Measurements from ENCODE around the gene OXGR1. TPM values are rescaled to one million over a fixed set of nuclear protein-coding genes. Genes with fewer than 3 reads are reported as not detected.
A peak's percentile ranks its signal among the peaks of the same experiment; 100 is the strongest.

Gene OXGR1
- total and polyA plus RNA-seq, 2 of the 4 experiments (the other 2 are of a cell fraction): not detected

DNA sequence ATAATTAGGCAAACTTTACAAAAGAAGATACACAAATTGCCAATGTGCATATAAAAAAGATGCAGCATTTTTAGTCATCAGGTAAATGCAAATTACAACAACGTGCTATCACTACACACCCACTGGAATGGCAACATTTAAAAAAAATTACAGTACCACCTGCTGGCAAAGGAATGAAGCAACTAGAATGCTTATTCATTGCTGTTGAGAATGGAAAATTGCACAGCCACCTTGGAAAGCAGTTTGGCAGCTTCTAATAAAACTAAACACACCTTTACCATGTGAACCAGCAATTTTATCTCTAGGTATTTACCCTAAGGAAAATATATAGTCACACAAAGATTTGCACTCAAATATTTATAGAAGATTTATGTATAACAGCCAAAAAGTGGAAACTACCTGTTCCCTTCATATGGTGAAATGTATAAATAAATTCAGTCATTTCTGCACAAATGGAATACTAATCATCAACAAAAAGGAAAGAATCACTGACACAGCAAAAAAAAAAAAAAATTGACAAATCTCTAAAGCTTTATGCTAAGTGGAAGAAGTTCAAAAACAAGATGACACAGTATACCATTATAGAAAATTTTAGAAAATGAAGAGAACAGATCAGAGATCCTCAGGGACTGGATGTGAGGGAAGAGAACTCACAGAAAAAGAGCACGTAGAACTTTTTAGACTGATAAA, 30.3 kb downstream of the OXGR1 start:
- in situ Hi-C loops (cut with MboI; ENCODE audit: low sequenced_read_pairs): no loop called here
- Histone ChIP-seq H4K5ac (ENCODE audit: low read depth, low read length) (no peak overlapping the region), H3K79me1 (ENCODE audit: low read depth in 1 of 2, low read length in 2 of 2) (no peaks in the 10 kb centered on the region), H2BK20ac (ENCODE audit: low read depth, low read length) (no peak overlapping the region), H2BK120ac (ENCODE audit: low read depth, low read length) (no peak overlapping the region), H2AK9ac (replicated peaks; ENCODE audit: low read depth, low read length, poor library complexity) (no peak overlapping the region), H2BK15ac (ENCODE audit: low read depth, low read length) (no peak overlapping the region), H2AFZ (replicated peaks; ENCODE audit: low read length, poor library complexity) (no peak overlapping the region), H3K36me3 (ENCODE audit: control insufficient read depth, insufficient read depth, low read length) (no peaks in the 10 kb centered on the region), H3K23ac (ENCODE audit: low read depth, low read length) (no peak overlapping the region), H3K27me3 (ENCODE audit: control insufficient read depth, insufficient read depth, low read length) (no peaks in the 10 kb centered on the region), H4K91ac (ENCODE audit: insufficient read depth, low read depth, low read length) (no peak overlapping the region), H4K20me1 (ENCODE audit: insufficient read depth, low read length) (no peaks in the 10 kb centered on the region), H3K4ac (ENCODE audit: low read depth, low read length) (no peak overlapping the region), H3K4me2 (ENCODE audit: low read depth, low read length) (no peak overlapping the region), H3K14ac (replicated peaks; ENCODE audit: low read depth, low read length) (no peak overlapping the region), H2BK5ac (ENCODE audit: low read depth, low read length, poor library complexity, severe bottlenecking) (no peak overlapping the region), H3K56ac (ENCODE audit: extremely low read depth, insufficient read depth, low read length) (no peak overlapping the region), H4K8ac (ENCODE audit: low read depth in 2 of 2, low read length in 2 of 2) (no peak overlapping the region), H3K9me1 (ENCODE audit: insufficient read depth, low read length) (no peaks in the 10 kb centered on the region), H3K9me3 (ENCODE audit: control insufficient read depth, insufficient read depth, low read length) (peaks cover 10% of the 10 kb centered on the region), H3K18ac (ENCODE audit: low read depth, low read length) (no peak overlapping the region), H3K27ac (ENCODE audit: insufficient read depth, low read length) (no peak overlapping the region), H2AK5ac (ENCODE audit: low read depth, low read length) (no peak overlapping the region), H3K4me3 (ENCODE audit: insufficient read depth, low read depth, low read length) (no peak overlapping the region), H3K9ac (ENCODE audit: low read depth, low read length) (no peak overlapping the region), H3K4me1 (ENCODE audit: control insufficient read depth, insufficient read depth, low read length) (no peaks in the 10 kb centered on the region)
- intact Hi-C loops (cut with micrococcal nuclease): loop anchor here (5.0 kb wide), 1 partner anchor 822 kb away; no protein-coding TSS in a partner anchor
- WGBS, 2 experiments (ENCODE audit: extremely low coverage in 2 of 2, insufficient read length in 1 of 2): no CpG with 5 or more reads among the region's 2 CpGs
- no TSS peak for BruUV-seq (replicated peaks)
- CTCF ChIA-PET: no interaction called here
- DNase-seq (no peak), ATAC-seq (ENCODE audit: low read depth) (no peak)
- no peak for TF ChIP-seq BHLHE40 (IDR thresholded peaks at IDR 0.05; ENCODE audit: low read depth, low read length)
- no peak for TF ChIP-seq NFE2L2 (IDR thresholded peaks at IDR 0.05; ENCODE audit: low read depth, low read length)
- TF ChIP-seq SMC3 (IDR thresholded peaks at IDR 0.05; ENCODE audit: low read depth, low read length): no peak
- no peak for TF ChIP-seq MAZ (IDR thresholded peaks at IDR 0.05; ENCODE audit: borderline replicate concordance, low read depth, low read length)
- peak; percentile 84 for TF ChIP-seq MAFK (IDR thresholded peaks at IDR 0.05; ENCODE audit: low read depth, low read length)
- dilution Hi-C loops (cut with HindIII; ENCODE audit: low sequenced_read_pairs, unreplicated experiment): no loop called here
- POLR2A ChIA-PET (ENCODE audit: unreplicated experiment): no interaction called here
